ENCODE measurements around the gene FEM1B.

- TF ChIP-seq CTCF (IDR thresholded peaks at IDR 0.05): no peak
- TF ChIP-seq POLR2A (IDR thresholded peaks at IDR 0.05; ENCODE audit: low read depth): no peak
These were observed 31.5 kb downstream of the FEM1B start for GRCh38 chr15:68309024-68309423.

Measured in esophagus muscularis mucosa (tissue), 3 donors.